Fibroblast of villous mesenchyme (primary cell): ENCODE data around the gene CDYL. TPM values are rescaled to one million over a fixed set of nuclear protein-coding genes. Genes with fewer than 3 reads are reported as not detected.

Experiments used
- DNase-seq: peaks from one replicate; pipeline ENCODE4 v3.0.0-alpha.2; 2010; ENCODE audit warnings: low read depth
- H3K4me3 ChIP-seq: 2 replicates; pipeline ENCODE4 v1.5.1; 2011; ENCODE audit warnings: low read depth, mild to moderate bottlenecking, low read length
- CTCF ChIP-seq: IDR thresholded peaks from 2 replicates; pipeline ENCODE4 v1.5.1; 2012; ENCODE audit warnings: low read depth, mild to moderate bottlenecking, low read length; ENCODE audit not compliant: insufficient read depth
- total RNA-seq: library from RNA; depleted of rRNA; stranded (reverse); fragments of >200 nt; gene quantifications from 2 replicates; pipeline ENCODE4 v1.2.3, GENCODE V29; 2012

The CDYL gene
- total RNA-seq, 1 donor: 37.1 TPM

- no peak overlapping the region for H3K4me3 ChIP-seq
- DNase-seq: no peak
- TF ChIP-seq CTCF: no peak
Measured at GRCh38 chr6:4907602-4908001, 131.4 kb downstream of the CDYL start.

GRCh38 chr6:4908062-4908461 is 131.9 kb downstream of the CDYL start:
- H3K4me3 ChIP-seq: no peak overlapping the region
- no peak for TF ChIP-seq CTCF
- DNase-seq: no peak

GRCh38 chr6:4909063-4909706 is 133.0 kb downstream of the CDYL start:
- DNase-seq: no peak
- H3K4me3 ChIP-seq: no peak overlapping the region
- TF ChIP-seq CTCF: no peak

DNA sequence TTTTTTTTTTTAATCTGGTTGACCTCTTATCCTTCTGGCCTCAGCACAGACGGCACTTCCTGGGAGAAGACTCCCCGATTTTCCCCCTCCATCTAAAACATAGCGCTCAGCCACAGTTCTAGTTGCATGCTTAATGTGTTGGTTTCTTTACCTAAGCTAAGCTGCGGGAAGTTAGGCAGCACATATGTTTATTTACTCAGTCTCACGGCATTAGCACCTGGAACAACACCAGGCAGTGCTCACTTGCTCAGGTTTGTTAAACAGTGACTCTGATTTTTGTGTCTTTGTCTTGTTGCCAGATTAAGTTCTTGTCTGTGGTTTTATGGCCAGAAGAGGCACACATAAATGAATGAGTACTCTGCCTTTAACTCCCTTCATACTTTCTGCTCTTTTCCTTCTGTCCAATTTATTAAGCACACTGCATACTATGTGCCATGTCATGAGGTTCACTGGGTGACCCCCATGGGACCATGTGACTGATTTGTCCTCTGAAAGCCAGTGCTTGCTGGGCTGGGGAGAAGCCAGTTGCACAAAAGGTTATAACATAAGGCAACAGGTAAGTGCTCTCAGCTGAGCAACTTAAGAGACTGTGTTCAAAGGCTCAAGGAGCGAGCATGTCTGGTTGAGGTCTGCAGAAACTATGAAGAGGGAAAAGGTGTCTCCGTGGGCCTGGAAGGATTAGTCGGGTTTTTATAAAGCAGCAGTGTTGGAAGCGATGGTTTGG is 134.0 kb downstream of the CDYL start:
- TF ChIP-seq CTCF: no peak
- no peak overlapping the region for H3K4me3 ChIP-seq
- DNase-seq: no peak

DNA sequence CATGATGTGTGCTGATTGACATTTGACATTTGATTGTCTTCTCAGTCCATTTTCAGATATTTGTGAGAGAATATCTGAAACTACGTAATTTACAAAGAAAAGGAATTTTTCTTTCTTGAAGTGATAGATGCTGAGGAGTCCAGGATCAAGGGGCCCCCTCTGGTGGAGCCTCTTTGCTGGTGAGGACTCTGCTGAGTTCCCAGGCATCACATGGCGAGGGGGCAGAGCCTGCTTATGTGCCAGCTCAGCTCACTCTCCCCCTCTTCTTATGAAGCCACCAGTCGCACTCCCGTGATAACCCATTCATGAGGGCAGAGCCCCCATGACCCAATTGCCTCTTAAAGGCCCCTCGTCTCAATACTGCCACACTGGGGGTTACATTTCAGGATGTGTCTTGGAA is 136.4 kb downstream of the CDYL start:
- no peak overlapping the region for H3K4me3 ChIP-seq
- no peak for DNase-seq
- TF ChIP-seq CTCF: peak; percentile 11

- DNase-seq: no peak
- H3K4me3 ChIP-seq: peak overlapping the region; percentile 23
- TF ChIP-seq CTCF: no peak
Measured at GRCh38 chr6:4913705-4914419, 137.7 kb downstream of the CDYL start.
